Measurements from ENCODE around the gene RAE1.

The RAE1 gene

DNA sequence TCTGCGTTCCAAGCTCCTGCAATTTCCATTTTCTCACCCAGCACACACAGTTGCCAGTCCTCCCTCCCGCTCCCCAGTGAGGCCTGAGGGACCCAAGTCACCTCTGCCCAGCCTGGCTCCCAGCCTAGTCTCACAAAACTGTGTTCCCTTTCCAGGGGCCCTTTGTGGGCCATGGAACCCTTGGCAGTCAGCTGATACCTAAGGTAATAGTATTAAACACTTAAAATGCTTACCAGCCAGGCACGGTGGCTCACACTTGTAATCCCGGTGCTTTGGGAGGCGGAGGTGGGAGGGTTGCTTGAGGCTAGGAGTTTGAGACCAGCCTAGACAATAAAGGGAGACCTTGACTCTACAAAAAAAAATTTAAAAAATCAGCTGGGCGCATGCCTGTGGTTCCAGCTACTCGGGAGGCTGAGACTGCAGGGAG lies 36.9 kb downstream of the RAE1 start:
- TF ChIP-seq, protein P1, sequence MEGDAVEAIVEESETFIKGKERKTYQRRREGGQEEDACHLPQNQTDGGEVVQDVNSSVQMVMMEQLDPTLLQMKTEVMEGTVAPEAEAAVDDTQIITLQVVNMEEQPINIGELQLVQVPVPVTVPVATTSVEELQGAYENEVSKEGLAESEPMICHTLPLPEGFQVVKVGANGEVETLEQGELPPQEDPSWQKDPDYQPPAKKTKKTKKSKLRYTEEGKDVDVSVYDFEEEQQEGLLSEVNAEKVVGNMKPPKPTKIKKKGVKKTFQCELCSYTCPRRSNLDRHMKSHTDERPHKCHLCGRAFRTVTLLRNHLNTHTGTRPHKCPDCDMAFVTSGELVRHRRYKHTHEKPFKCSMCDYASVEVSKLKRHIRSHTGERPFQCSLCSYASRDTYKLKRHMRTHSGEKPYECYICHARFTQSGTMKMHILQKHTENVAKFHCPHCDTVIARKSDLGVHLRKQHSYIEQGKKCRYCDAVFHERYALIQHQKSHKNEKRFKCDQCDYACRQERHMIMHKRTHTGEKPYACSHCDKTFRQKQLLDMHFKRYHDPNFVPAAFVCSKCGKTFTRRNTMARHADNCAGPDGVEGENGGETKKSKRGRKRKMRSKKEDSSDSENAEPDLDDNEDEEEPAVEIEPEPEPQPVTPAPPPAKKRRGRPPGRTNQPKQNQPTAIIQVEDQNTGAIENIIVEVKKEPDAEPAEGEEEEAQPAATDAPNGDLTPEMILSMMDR (IDR thresholded peaks at IDR 0.05; ENCODE audit: insufficient read depth, missing control alignments): no peak
- FAIRE-seq: no peak
- DNase-seq (ENCODE audit: insufficient read length, low spot score): no peak

DNA sequence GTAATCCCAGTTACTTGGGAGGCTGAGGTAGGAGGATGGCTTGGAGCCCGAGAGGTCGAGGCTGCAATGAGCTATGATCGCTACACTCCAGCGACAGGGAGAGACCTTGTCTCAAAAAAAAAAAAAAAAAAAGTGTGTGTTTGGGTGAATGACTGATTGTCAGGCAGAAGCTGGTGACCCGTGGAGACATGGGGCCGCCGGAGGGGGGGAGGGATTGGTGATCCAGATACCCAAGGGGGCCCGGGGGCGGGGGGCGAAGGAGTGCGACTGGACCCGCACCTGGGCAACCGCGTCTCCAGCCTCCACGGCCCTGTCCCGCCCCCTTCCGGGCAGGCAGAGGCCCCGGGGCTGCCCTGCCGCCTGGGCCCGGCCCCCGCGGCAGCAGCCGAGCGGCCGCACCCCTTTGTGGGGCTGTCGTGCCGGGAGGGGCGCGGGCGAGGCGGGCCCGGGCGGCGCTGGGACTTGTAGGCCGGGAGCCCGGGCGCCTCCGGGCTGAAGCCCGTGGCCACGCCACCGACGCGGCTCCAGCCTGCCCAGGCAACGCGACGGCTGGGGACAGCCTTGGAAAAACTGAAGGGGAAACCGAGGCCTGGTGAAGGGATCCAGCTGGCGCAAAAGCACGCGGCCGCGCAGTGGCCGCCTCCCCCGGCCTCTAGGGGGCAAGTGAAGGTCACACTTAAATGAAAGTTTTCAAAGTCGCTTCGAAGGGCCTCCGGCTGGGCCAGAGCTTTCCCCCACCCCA lies 38.1 kb downstream of the RAE1 start:
- no peak for DNase-seq (ENCODE audit: insufficient read length, low spot score)
- no peak for FAIRE-seq
- TF ChIP-seq, protein P1 (IDR thresholded peaks at IDR 0.05; ENCODE audit: insufficient read depth, missing control alignments): no peak

DNA sequence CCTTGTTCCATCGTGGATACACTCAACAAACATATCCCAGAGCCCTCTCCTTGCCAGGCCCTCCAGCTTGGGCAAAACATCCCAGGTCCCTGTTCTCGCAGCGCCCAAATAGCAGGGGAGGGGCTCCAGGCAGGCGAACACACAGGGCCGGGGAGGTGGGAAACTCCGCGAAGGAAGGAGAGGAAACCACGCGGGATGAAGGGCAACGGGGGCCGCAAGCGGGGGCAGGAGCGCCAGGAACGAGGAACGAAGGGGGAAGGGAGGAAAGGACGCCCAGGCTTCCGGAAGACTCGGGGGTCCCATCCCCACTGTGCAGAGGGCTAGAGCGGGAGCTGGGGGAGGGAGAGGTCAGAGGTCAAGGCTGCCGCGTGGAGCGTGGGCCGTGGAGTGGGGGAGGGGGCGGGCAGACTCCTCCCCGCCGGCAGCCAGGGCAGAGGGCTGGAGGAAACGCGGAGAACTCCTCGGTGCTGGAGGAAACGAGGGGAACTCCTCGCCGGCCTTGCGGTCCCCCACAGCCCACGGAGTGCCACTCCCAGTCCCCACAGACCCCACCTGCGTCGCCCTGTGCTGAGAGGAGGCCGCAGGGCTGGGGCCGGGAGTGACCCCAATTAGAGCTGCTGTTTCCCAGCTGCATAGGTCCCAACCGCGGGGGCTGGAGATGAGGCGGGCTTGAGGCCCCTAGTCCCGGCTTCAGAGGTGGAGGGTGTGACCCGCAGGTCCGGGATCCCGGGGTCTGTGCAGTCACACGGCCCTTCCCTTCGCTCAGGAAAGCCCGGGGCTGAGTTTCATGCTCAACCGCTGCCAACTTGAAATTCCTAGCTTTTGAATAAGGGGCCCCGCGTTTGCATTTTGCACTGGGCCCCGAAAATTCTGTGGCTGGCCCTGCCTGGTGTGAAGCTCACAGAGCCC lies 38.9 kb downstream of the RAE1 start:
- no peak for DNase-seq (ENCODE audit: insufficient read length, low spot score)
- TF ChIP-seq, protein P1 (IDR thresholded peaks at IDR 0.05; ENCODE audit: insufficient read depth, missing control alignments): no peak
- no peak for FAIRE-seq

DNA sequence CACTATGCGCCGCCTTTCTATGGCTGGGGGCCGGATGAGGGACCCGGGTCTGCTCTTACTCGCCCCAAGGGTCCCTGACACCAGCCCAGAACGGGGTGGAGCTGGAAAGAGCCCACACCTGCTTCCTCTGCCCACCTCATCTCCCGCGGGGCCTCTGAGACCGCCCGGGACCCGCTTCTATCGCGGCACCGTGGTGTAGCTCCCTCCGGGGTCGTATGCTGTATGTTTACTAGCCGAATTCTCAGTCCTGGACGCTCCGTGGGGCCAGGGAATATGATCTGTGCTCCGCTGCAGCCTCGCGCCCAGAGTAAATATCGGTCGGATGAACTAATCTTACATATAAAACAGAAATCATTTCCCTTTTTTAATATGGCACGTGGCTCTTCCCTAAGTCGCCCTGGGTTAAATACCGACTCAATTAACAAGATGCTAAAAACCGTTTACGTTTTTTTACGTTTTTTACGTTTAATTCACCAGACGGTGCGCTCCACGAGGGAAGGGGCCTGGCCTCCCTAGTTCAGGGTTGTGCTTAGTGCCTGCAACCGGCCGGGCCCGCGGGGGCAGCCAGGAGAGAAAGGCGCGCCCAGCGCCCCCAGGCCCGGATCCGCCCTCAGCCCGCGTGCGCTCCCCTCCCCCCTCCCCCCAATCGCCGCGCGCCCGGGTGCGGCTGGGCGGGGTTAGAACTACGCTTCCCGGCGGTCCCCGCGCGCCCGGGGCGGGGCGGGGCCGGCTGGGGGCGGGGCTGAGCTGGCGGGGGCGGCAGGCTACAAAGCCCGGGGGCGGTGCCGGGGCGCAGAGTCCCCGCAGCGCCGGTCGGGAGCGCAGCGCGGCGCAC lies 39.8 kb downstream of the RAE1 start, which contains the start of gene RBM38:
Gene RBM38 (plus strand): TSS at position 793 of the 835 bp plus-strand sequence. CDS start 186 bp downstream, outside the sequence.
- DNase-seq (ENCODE audit: insufficient read length, low spot score) (peak; percentile 78), FAIRE-seq (no peak)
- TF ChIP-seq, protein P1 (IDR thresholded peaks at IDR 0.05; ENCODE audit: insufficient read depth, missing control alignments): no peak

DNA sequence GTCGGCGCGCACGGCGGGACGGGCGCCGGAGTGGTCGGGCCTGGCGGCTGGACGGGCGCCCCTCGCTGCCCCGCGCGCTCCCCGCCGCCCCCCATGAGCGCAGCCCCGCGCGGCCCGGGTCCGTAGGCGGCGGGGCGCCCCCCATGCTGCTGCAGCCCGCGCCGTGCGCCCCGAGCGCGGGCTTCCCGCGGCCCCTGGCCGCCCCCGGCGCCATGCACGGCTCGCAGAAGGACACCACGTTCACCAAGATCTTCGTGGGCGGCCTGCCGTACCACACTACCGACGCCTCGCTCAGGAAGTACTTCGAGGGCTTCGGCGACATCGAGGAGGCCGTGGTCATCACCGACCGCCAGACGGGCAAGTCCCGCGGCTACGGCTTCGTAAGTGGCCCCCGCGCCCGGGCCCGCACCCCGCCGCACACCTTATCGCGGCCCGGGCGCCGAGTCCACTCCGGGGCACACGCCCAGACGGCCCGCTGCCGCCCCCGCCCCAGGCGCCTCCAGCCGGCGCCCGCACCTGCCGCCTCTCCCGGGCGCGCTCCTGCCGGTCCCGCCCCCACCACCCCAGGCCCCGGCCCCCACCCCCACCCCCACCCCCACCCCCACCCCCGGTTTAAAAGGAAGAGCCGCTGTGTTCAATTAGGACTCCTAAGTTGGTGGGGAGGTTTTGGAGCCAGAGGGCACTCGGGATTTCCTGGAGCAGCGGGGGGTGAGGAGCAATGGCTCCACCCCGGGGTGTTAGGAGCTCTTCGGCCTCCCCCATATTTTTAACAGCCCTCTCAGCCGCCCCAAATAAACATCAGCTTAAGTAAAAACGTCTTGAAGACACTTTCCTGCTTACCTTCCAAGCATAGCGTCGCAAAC lies 40.6 kb downstream of the RAE1 start:
- FAIRE-seq: no peak
- no peak for DNase-seq (ENCODE audit: insufficient read length, low spot score)
- TF ChIP-seq, protein P1 (IDR thresholded peaks at IDR 0.05; ENCODE audit: insufficient read depth, missing control alignments): no peak

Data from D721Med (cell line).